ENCODE results near the gene ALG13.
"Not testable (repeated sequence)": the region's sequence is repeated elsewhere in the genome, so short reads cannot be mapped to it uniquely, and the experiment has no call there.

Gene ALG13

GRCh38 chrX:111761578-111762135 lies 80.7 kb downstream of the ALG13 start:
- no peak for DNase-seq

- DNase-seq: no peak
Measured at GRCh38 chrX:111778591-111778990, 97.6 kb downstream of the ALG13 start.

GRCh38 chrX:111779582-111779981 lies 98.6 kb downstream of the ALG13 start:
- DNase-seq: no peak

GRCh38 chrX:111784667-111785066 lies 103.7 kb downstream of the ALG13 start:
- DNase-seq: no peak

- not testable (repeated sequence) for DNase-seq
Measured at GRCh38 chrX:111790054-111790453, 109.1 kb downstream of the ALG13 start.

Data from NCI-H1105 (cell line).